GM12865 (cell line): ENCODE data around the gene MYCL.
"Not testable (repeated sequence)": the region's sequence is repeated elsewhere in the genome, so short reads cannot be mapped to it uniquely, and the experiment has no call there.

Experiments
- DNase-seq: peaks from one replicate; pipeline ENCODE4 v3.0.0; 2010; ENCODE audit warnings: low read depth
- H3K4me3 ChIP-seq: 2 replicates; pipeline ENCODE4 v1.5.1; 2011; ENCODE audit warnings: mild to moderate bottlenecking, low read depth, low read length, control low read depth
- CTCF ChIP-seq: IDR thresholded peaks from 2 replicates; pipeline ENCODE4 v1.5.1; 2011; ENCODE audit warnings: low read length, control low read depth, low read depth, inconsistent platforms; ENCODE audit not compliant: insufficient read depth; ENCODE audit errors: missing control alignments

The MYCL gene

GRCh38 chr1:39915499-39916129 is 13.9 kb upstream of the MYCL start:
- no peak overlapping the region for H3K4me3 ChIP-seq
- DNase-seq, result no peak
- TF ChIP-seq CTCF, result no peak

GRCh38 chr1:39913136-39913535 is 11.4 kb upstream of the MYCL start:
- H3K4me3 ChIP-seq, DNase-seq: not testable (repeated sequence)

- H3K4me3 ChIP-seq, result no peak overlapping the region
- no peak for DNase-seq
- no peak for TF ChIP-seq CTCF
Observed at GRCh38 chr1:39910263-39910662, 8.5 kb upstream of the MYCL start.

- peak; percentile 70 for DNase-seq
- H3K4me3 ChIP-seq, result no peak overlapping the region
- TF ChIP-seq CTCF, result no peak
Observed at GRCh38 chr1:39908534-39908933, 6.8 kb upstream of the MYCL start.

- H3K4me3 ChIP-seq, result no peak overlapping the region
- TF ChIP-seq CTCF, result no peak
- no peak for DNase-seq
Observed at GRCh38 chr1:39907528-39908453, 6.1 kb upstream of the MYCL start.

- no peak for DNase-seq
- no peak for TF ChIP-seq CTCF
- H3K4me3 ChIP-seq, result no peak overlapping the region
Observed at GRCh38 chr1:39905172-39905571, 3.5 kb upstream of the MYCL start.

GRCh38 chr1:39902460-39902807 is 717 bp upstream of the MYCL start:
- TF ChIP-seq CTCF, result no peak
- H3K4me3 ChIP-seq, result peak overlapping the region; percentile 64
- no peak for DNase-seq
